ENCODE data around the gene PLPP2. TPM values are rescaled to one million over a fixed set of nuclear protein-coding genes. Genes with fewer than 3 reads are reported as not detected.
A peak's percentile ranks its signal among the peaks of the same experiment; 100 is the strongest.

The PLPP2 gene
- total RNA-seq, 1 donor from 2014 or later: 64.5 TPM

DNA sequence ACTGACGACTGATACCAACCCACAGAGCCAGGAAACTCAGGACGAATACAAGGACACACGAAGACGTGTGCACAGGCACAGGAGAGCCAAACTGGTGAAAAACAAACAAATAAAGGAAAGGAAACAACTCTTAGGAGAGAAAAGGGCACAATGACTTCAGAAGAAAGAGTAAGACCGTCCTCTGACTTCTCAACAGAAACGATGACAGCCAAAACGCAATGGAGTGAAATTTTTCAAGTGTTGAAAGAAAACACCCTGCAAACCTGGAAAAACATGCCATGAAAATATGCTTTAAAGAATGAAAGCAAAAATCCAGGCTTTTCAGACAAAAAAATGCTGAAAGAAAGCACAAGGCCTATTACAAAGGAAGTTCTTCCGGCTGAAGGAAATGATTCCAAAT, 24.6 kb upstream of the PLPP2 start:
- no peak for DNase-seq (ENCODE audit: low spot score)

DNA sequence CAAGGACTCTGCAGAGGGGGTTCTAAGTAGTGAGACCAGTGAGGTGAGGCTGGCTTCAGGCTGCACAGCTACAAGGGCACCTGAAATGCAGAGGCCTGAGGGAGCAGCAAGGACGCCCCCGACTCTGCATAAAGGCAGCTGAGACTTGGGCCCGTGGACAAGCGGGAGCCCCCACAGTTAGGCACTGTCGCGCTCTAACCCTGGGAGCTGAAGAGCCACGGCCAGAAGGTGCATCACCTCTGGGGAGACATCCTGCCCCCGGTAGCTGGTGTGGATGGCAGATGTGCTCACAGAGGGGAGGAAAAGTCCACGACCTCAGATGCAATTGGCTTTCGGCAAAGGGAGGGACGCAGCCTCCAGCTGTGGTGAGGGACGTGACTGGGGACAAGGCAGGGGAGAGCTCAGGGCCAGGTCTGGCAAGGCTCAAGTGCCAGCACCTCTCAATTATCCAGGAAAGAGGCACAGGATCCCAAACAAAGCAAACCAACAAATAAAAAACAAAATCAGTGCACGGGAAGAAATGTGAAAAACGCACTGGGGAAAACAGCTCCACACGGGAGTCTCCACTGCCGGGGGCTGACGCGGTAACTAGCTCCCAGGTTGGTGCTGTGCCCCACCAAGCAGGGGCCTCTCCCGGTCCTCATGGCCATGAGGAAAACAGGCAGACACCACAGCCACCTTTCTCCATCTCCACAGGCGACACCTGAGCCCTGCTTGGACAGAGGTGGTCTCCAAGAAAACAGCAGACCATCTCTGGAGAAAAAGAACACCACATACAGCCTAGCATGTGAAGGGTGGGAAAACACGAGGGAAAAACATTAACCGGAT, 23.0 kb upstream of the PLPP2 start:
- peak; percentile 22 for DNase-seq (ENCODE audit: low spot score)

GRCh38 chr19:313169-313987, 22.2 kb upstream of the PLPP2 start:
- DNase-seq (ENCODE audit: low spot score): peak; percentile 42

DNA sequence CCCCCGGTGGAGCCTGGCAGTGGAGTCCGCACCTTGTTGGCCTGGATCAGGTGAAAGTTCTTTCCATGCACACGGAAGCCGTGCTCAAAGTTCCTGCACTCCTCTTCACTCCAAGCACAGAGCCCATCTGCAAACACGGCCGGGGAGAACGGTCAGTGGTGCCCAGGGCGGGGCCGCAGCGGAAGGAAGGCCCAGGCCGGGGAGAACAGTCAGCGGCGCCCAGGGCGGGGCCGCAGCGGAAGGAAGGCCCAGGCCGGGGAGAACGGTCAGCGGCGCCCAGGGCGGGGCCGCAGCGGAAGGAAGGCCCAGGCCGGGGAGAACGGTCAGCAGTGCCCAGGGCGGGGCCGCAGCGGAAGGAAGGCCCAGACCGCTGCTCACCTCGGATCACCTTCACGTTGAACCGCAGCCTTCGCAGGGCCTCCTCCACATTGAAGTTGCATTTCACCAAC, 20.6 kb upstream of the PLPP2 start:
- DNase-seq (ENCODE audit: low spot score): peak; percentile 37

GRCh38 chr19:310781-311496, 19.7 kb upstream of the PLPP2 start:
- peak; percentile 38 for DNase-seq (ENCODE audit: low spot score)

DNA sequence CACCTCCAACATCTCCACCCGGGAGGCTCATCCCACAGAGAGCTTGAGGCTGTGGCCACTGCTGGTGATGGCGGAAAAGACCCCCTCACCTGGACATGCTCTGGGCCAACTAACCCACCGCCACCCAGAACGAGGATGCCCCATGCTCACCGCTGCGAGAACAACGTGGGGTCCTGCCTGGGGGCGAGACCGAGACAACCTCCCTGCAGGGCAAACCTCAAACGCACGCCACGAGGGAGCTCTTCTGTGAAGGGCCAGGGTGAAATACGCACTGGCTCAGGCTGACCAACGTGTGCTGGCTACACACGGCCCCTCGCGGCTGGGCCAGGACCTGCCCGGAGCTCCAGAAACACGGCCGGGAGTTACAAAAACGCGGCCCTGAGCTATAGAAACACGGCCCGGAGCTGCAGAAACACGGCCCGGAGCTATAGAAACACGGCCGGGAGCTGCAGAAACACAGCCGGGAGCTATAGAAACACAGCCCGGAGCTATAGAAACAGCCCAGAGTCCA, 19.0 kb upstream of the PLPP2 start:
- DNase-seq (ENCODE audit: low spot score): peak; percentile 39

- DNase-seq (ENCODE audit: low spot score): no peak
Measured at GRCh38 chr19:309206-309565, 18.0 kb upstream of the PLPP2 start.

DNA sequence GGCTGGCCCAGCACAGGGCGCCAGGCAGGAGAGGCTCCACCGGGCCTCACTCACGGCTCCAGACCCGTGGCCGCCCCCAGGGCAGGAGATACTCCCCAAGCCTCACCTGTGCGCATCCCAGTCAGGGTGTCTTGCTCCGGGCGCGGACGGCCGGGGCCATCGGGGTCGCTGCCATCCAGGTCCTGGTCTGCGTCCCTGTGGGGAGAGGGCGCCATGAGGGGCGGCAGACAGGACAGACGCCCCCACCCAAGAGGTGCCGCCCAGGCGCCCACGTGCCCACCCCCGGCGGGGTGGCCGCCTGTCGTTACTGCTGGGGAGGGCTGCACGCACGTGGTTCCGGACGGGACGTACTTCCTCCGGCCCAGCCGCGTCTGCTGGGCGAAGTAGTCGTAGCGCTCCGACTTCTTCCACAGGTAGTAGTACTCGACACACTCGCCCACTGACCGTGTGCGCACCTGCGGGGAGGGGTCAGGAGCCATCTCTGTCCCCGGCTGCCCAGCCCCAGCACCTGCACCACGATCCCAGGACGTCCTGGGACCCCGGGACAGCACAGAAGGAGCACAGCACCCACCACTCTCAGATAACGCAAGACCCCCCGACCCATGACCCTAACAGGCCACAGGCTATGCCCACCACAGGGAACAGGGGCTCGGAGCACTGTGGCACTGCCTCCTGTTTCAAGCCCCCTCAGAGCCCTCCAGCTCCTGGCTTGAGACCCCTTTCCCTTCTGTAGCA, 17.4 kb upstream of the PLPP2 start:
- DNase-seq (ENCODE audit: low spot score): no peak

GRCh38 chr19:307793-308420, 16.7 kb upstream of the PLPP2 start:
- DNase-seq (ENCODE audit: low spot score): no peak

- no peak for DNase-seq (ENCODE audit: low spot score)
Measured at GRCh38 chr19:307111-307531, 15.9 kb upstream of the PLPP2 start.

GRCh38 chr19:306151-306900, 15.1 kb upstream of the PLPP2 start:
- DNase-seq (ENCODE audit: low spot score): no peak

GRCh38 chr19:305240-306150, 14.3 kb upstream of the PLPP2 start:
- no peak for DNase-seq (ENCODE audit: low spot score)

- DNase-seq (ENCODE audit: low spot score): no peak
Measured at GRCh38 chr19:296476-297225, 5.4 kb upstream of the PLPP2 start.

DNA sequence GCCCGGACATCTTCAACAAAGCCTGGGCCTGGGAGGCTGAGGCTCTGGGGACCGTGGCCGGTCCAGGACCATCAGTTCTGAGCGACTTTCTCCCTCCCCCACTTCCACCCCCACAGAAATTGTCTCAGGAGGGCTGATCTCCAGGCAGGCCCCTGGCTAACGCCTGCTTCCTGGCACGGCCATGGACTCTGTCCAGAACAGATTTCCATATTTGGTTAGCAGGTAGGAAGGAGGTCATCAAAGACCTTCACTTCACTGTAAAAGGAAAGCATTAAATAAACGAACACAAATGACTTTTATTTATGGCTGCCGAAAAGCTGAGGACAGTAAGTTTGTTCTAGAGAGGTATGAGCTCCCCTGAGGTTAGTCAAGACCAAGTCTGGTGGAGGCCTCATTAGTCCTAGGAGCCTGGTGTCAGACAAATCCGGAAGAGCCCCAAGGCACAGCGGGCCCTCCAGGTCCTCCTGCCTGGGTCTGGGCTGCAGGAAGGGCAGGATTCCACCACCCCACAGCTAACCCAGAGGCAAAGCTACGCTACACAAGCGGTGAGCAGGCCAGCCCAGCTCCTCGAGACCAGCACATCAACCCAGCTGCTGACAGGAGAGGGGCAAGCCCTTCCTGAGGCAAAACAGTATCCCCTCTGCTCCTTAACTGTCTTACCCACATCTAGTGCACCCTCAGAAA, 4.6 kb upstream of the PLPP2 start:
- DNase-seq (ENCODE audit: low spot score): no peak

- DNase-seq (ENCODE audit: low spot score): no peak
Measured at GRCh38 chr19:294946-295686, 3.9 kb upstream of the PLPP2 start.

GRCh38 chr19:294341-294945, 3.2 kb upstream of the PLPP2 start:
- DNase-seq (ENCODE audit: low spot score): no peak
